ENCODE data around the gene TMF1. TPM values are rescaled to one million over a fixed set of nuclear protein-coding genes. Genes with fewer than 3 reads are reported as not detected.

TMF1 gene
- polyA plus RNA-seq, 1 of the 3 experiments (the other 2 are of a cell fraction), result 3.2 TPM

DNA sequence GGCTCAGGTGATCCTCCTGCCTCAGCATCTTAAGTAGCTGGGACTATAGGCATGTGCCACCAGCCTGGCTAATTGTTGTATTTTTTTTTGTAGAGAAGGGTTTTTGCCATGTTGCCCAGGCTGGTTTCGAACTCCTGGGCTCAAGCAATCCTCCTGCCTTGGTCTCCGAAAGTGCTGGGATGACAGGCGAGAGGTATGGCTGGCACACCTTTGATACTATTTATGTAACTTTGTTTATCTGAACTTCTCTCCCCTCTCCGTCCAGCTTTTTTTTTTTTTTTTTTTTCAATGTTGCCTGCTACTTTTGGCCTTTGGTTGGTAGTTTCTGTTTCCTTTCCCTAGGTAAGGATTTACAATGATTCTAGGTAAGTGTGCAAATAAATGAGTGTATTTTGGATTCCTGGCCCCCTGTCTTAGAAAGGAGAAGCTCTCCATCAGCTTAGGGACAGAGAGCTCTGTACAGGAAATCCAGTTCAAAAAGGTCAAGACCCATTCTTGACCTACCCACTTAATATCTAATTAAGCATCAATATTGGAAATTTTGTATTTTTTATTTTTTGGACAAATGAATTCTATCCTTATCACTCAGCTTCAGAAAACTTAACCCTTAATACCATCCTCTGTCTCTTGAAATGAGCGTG is 39.4 kb upstream of the TMF1 start:
- Histone ChIP-seq H3K79me2 (ENCODE audit: insufficient read depth) (peaks cover 92% of the 10 kb centered on the region), H3K36me3 (replicated peaks in 1 of 2; ENCODE audit: control insufficient read depth in 1 of 2, insufficient read depth in 2 of 2, low read length in 1 of 2) (peaks cover 0 to 31% of the 10 kb centered on the region in 2 experiments), H3K27me3 (ENCODE audit: insufficient read depth) (no peaks in the 10 kb centered on the region), H4K20me1 (ENCODE audit: insufficient read depth) (peaks cover 47% of the 10 kb centered on the region), H2AFZ (ENCODE audit: low read depth) (no peak overlapping the region), H3K4me1 (ENCODE audit: control insufficient read depth in 1 of 2, insufficient read depth in 2 of 2, low read depth in 1 of 2, low read length in 1 of 2) (peaks cover 6 to 36% of the 10 kb centered on the region in 2 experiments), H3K4me3 (ENCODE audit: low read depth in 2 of 2, low read length in 1 of 2) (no peak overlapping the region), H3K9me2 (no peaks in the 10 kb centered on the region), H3K27ac (ENCODE audit: low read depth in 2 of 2, low read length in 1 of 2) (no peak overlapping the region), H3K4me2 (no peak overlapping the region), H3F3A (replicated peaks; ENCODE audit: insufficient read depth) (peaks cover 24% of the 10 kb centered on the region), H3K9me3 (no peaks in the 10 kb centered on the region), H3K9ac (no peak overlapping the region)
- TF ChIP-seq RFX5 (IDR thresholded peaks at IDR 0.05; ENCODE audit: low read length), result no peak
- TF ChIP-seq CTCF (IDR thresholded peaks at IDR 0.05), result no peak
- no peak for TF ChIP-seq SMC3 (IDR thresholded peaks at IDR 0.05; ENCODE audit: low read depth, low read length)
- TF ChIP-seq FOXJ3 (CRISPR knock-in tag; IDR thresholded peaks at IDR 0.05), result no peak
- TF ChIP-seq, protein P1, sequence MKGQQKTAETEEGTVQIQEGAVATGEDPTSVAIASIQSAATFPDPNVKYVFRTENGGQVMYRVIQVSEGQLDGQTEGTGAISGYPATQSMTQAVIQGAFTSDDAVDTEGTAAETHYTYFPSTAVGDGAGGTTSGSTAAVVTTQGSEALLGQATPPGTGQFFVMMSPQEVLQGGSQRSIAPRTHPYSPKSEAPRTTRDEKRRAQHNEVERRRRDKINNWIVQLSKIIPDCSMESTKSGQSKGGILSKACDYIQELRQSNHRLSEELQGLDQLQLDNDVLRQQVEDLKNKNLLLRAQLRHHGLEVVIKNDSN (IDR thresholded peaks at IDR 0.05; ENCODE audit: borderline replicate concordance, low read depth), result no peak
- TF ChIP-seq MAX (IDR thresholded peaks at IDR 0.05; ENCODE audit: low read depth), result no peak
- TF ChIP-seq SIN3A (IDR thresholded peaks at IDR 0.05; ENCODE audit: borderline replicate concordance, low read depth, low read length), result no peak
- POLR2A ChIA-PET, result no interaction called here
- CTCF ChIA-PET, result interaction anchor here (0.8 to 1.8 kb wide), 3 partner anchors 18 to 215 kb away, joined by 3 to 4 read pairs (median 4); no protein-coding TSS in a partner anchor
- WGBS (ENCODE audit: low lambda C conversion rate), result 94% methylated on average over 5 of the region's 5 CpGs
- no peak for DNase-seq

GRCh38 chr3:69090021-69090420 is 37.9 kb upstream of the TMF1 start:
- no peaks in the 10 kb centered on the region for H3K27me3 ChIP-seq (ENCODE audit: insufficient read depth)
- no peak for DNase-seq
- H3K36me3 ChIP-seq (replicated peaks in 1 of 2; ENCODE audit: control insufficient read depth in 1 of 2, insufficient read depth in 2 of 2, low read length in 1 of 2), result peaks cover 0 to 23% of the 10 kb centered on the region in 2 experiments
- peaks cover 44% of the 10 kb centered on the region for H4K20me1 ChIP-seq (ENCODE audit: insufficient read depth)
- 60% methylated on average over 3 of the region's 3 CpGs for WGBS (ENCODE audit: low lambda C conversion rate)
- H3K9ac ChIP-seq, result no peak overlapping the region; the same call in 1 of the 2 replicates
- H3K9me3 ChIP-seq, result no peaks in the 10 kb centered on the region
- peak overlapping the region in 1 of 2 experiments; percentile 32; a peak in 2 of 4 replicates for H3K27ac ChIP-seq (ENCODE audit: low read depth in 2 of 2, low read length in 1 of 2)
- ChIA-PET POLR2A (no interaction called here), CTCF (interaction anchor here (0.6 to 0.7 kb wide), 2 partner anchors 702 to 1814 kb away, joined by 3 read pairs; no protein-coding TSS in a partner anchor)
- no peaks in the 10 kb centered on the region for H3K9me2 ChIP-seq
- H3K4me3 ChIP-seq (ENCODE audit: low read depth in 2 of 2, low read length in 1 of 2), result no peak overlapping the region
- H3K4me2 ChIP-seq, result peak overlapping the region; percentile 43
- no peak for TF ChIP-seq SIN3A (IDR thresholded peaks at IDR 0.05; ENCODE audit: borderline replicate concordance, low read depth, low read length)
- TF ChIP-seq FOSL2 (IDR thresholded peaks at IDR 0.05; ENCODE audit: borderline replicate concordance, low read depth), result peak; percentile 21; the same call in 1 of the 2 replicates
- no peak overlapping the region for H2AFZ ChIP-seq (ENCODE audit: low read depth)
- peaks cover 31% of the 10 kb centered on the region for H3F3A ChIP-seq (replicated peaks; ENCODE audit: insufficient read depth)
- H3K79me2 ChIP-seq (ENCODE audit: insufficient read depth), result peaks cover 93% of the 10 kb centered on the region
- peaks cover 15 to 35% of the 10 kb centered on the region in 2 experiments for H3K4me1 ChIP-seq (ENCODE audit: control insufficient read depth in 1 of 2, insufficient read depth in 2 of 2, low read depth in 1 of 2, low read length in 1 of 2)
